CD4-positive, CD25-positive, alpha-beta regulatory T cell (primary cell): ENCODE results near the gene ZC2HC1B. TPM values are rescaled to one million over a fixed set of nuclear protein-coding genes. Genes with fewer than 3 reads are reported as not detected.

Source experiments
- ATAC-seq, 2 donors: fragments of 150-1000 bp; cut with Tn5 transposase; one replicate each; pipeline ENCODE4 v1.10.0; 2021; ENCODE audit warnings: low read depth in 2 of 2, moderate number of reproducible peaks in 2 of 2, moderate library complexity in 1 of 2
- DNase-seq, 3 donors: peaks; one replicate each; pipeline versions ENCODE4 v3.0.0 to v3.0.0-alpha.2; 2012 to 2022; ENCODE audit warnings: mixed read lengths in 1 of 3
- H3K27ac ChIP-seq: one replicate; pipeline ENCODE4 v1.7.0; 2013; ENCODE audit warnings: mild to moderate bottlenecking, low read length; ENCODE audit not compliant: insufficient read depth, poor library complexity, severe bottlenecking
- H3K27me3 ChIP-seq: one replicate; pipeline ENCODE4 v1.7.0; 2013; ENCODE audit warnings: low read length; ENCODE audit not compliant: control insufficient read depth, insufficient read depth
- H3K36me3 ChIP-seq: one replicate; pipeline ENCODE4 v1.7.0; 2013; ENCODE audit warnings: mild to moderate bottlenecking, low read length, moderate library complexity; ENCODE audit not compliant: control insufficient read depth, insufficient read depth
- H3K4me1 ChIP-seq: 2 replicates; pipeline ENCODE4 v1.7.0; 2013; ENCODE audit warnings: mild to moderate bottlenecking, low read length; ENCODE audit not compliant: insufficient read depth, control insufficient read depth, poor library complexity, severe bottlenecking
- H3K4me3 ChIP-seq: one replicate; pipeline ENCODE4 v1.7.0; 2013; ENCODE audit warnings: low read depth, mild to moderate bottlenecking, low read length, moderate library complexity
- H3K9me3 ChIP-seq, 2 experiments: 1 replicate in 1 of 2; 2 replicates in 1 of 2; pipeline ENCODE4 v1.7.0; 2013; ENCODE audit warnings: low read length in 2 of 2, mild to moderate bottlenecking in 1 of 2, moderate library complexity in 1 of 2; ENCODE audit not compliant: control insufficient read depth in 2 of 2
- H3K27ac Mint-ChIP-seq, 3 donors: one replicate each; pipeline ENCODE4 v1.8.0; 2020 to 2022; ENCODE audit warnings: mild to moderate bottlenecking in 3 of 3, mixed read lengths in 3 of 3, moderate library complexity in 2 of 3
- H3K27me3 Mint-ChIP-seq: one replicate; pipeline ENCODE4 v1.8.0; 2022; ENCODE audit warnings: mild to moderate bottlenecking, mixed read lengths
- H3K36me3 Mint-ChIP-seq: one replicate; pipeline ENCODE4 v1.8.0; 2020; ENCODE audit warnings: mixed read lengths
- H3K4me1 Mint-ChIP-seq, 4 donors: one replicate each; pipeline ENCODE4 v1.8.0; 2020 to 2022; ENCODE audit warnings: mixed read lengths in 4 of 4, mild to moderate bottlenecking in 1 of 4
- H3K4me3 Mint-ChIP-seq, 4 donors: one replicate each; pipeline ENCODE4 v1.8.0; 2020 to 2022; ENCODE audit warnings: mild to moderate bottlenecking in 4 of 4, mixed read lengths in 4 of 4, moderate library complexity in 3 of 4
- H3K9me3 Mint-ChIP-seq, 7 donors: one replicate each; pipeline ENCODE4 v1.8.0; 2020 to 2022; ENCODE audit warnings: mixed read lengths in 7 of 7, mild to moderate bottlenecking in 3 of 7, moderate library complexity in 2 of 7
- polyA plus RNA-seq, 4 donors: library from polyadenylated mRNA; unstranded; fragments of 300-500 nt; fragmentation: Illumina TruSeq; gene quantifications; one replicate each; pipeline ENCODE4 v1.2.3, GENCODE V29; 2021
- total RNA-seq: library from RNA; stranded (reverse); gene quantifications from one replicate; pipeline ENCODE4 v1.2.3, GENCODE V29; 2022

Gene ZC2HC1B
- total and polyA plus RNA-seq, 5 donors from 2014 or later, result not detected

DNA sequence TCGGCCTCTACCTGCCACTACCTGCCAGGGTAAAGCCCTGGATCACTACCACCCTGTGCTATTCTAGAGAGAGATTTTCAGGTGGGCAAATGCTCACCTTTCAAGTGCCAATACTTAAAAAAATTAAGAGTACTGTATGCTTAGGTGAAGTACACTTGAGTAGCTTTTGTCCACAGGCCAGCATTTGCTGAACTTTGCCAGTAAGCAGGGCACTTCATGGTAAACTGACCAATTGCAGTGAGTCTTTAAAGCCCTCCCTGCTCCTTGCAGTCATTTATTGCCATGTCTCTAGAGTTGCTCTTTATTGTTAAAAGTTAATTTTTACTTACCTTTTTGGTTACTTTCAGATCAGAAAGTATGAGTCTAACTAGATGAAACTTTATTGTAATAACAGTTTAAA, 85.3 kb downstream of the ZC2HC1B start:
- peaks cover 5% of the 10 kb centered on the region for H3K36me3 Mint-ChIP-seq
- H3K27ac ChIP-seq, result no peak overlapping the region

DNA sequence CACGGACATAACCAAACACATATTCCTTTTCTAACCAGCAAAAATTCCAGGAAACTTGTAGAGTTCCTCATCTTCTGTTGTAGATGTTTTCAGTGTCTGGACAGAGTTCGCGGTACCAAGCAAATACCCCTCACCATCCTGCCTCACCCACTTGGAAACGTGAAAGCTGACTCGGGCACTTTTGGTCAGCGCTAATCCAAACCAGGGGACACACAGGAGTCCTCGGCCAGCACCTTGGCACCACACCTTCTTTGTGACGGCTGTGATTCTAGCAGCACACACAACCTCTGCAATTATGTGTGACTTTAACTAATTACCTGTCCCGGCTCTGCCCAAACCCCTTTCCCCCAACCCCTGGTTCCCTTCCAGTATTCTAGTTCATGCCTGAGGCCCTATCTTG, 85.7 kb downstream of the ZC2HC1B start:
- Mint-ChIP-seq H3K27ac (no peak overlapping the region), H3K4me1 (no peaks in the 10 kb centered on the region), H3K9me3 (no peaks in the 10 kb centered on the region), H3K27me3 (no peaks in the 10 kb centered on the region), H3K4me3 (no peak overlapping the region), H3K36me3 (peaks cover 5% of the 10 kb centered on the region)
- ATAC-seq, result no peak
- Histone ChIP-seq H3K36me3 (no peaks in the 10 kb centered on the region), H3K4me3 (no peak overlapping the region), H3K27ac (no peak overlapping the region), H3K27me3 (no peaks in the 10 kb centered on the region), H3K9me3 (no peaks in the 10 kb centered on the region), H3K4me1 (no peaks in the 10 kb centered on the region)
- DNase-seq, result no peak

More for the DNA sequence above, 85.3 kb downstream of the ZC2HC1B start:
- Histone ChIP-seq H3K4me1 (no peaks in the 10 kb centered on the region), H3K36me3 (no peaks in the 10 kb centered on the region), H3K27me3 (no peaks in the 10 kb centered on the region), H3K4me3 (no peak overlapping the region), H3K9me3 (no peaks in the 10 kb centered on the region)
- Mint-ChIP-seq H3K27me3 (no peaks in the 10 kb centered on the region), H3K9me3 (no peaks in the 10 kb centered on the region), H3K4me3 (no peak overlapping the region), H3K4me1 (no peaks in the 10 kb centered on the region), H3K27ac (no peak overlapping the region)
- DNase-seq, result no peak
- no peak for ATAC-seq

DNA sequence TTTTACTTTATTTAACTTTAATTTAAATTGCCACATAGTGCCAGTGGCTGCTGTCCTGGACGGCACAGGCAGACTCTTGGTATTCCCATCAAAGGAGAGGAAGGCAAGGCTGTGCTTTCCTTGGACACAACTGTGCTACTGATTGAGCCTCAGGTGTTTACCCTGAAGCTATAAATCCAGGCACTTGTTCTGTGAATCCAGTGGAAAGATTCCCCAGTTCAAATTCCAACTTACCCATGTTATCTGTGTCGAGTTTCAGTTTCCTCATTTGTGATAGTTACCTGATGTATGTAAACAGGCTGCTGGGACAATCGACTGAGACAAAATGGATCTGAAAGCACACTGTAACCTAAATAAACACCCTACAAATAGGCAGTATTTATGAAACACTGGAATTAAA, 86.6 kb downstream of the ZC2HC1B start:
- no peaks in the 10 kb centered on the region for H3K9me3 Mint-ChIP-seq
- H3K36me3 ChIP-seq, result no peaks in the 10 kb centered on the region
- no peaks in the 10 kb centered on the region for H3K4me1 Mint-ChIP-seq
- no peak overlapping the region for H3K4me3 ChIP-seq
- H3K36me3 Mint-ChIP-seq, result peaks cover 5% of the 10 kb centered on the region
- no peak overlapping the region for H3K27ac ChIP-seq
- DNase-seq, result no peak
- H3K27me3 ChIP-seq, result no peaks in the 10 kb centered on the region
- no peaks in the 10 kb centered on the region for H3K4me1 ChIP-seq
- no peak overlapping the region for H3K27ac Mint-ChIP-seq
- no peak overlapping the region for H3K4me3 Mint-ChIP-seq
- H3K27me3 Mint-ChIP-seq, result no peaks in the 10 kb centered on the region
- no peaks in the 10 kb centered on the region for H3K9me3 ChIP-seq
- ATAC-seq, result no peak

DNA sequence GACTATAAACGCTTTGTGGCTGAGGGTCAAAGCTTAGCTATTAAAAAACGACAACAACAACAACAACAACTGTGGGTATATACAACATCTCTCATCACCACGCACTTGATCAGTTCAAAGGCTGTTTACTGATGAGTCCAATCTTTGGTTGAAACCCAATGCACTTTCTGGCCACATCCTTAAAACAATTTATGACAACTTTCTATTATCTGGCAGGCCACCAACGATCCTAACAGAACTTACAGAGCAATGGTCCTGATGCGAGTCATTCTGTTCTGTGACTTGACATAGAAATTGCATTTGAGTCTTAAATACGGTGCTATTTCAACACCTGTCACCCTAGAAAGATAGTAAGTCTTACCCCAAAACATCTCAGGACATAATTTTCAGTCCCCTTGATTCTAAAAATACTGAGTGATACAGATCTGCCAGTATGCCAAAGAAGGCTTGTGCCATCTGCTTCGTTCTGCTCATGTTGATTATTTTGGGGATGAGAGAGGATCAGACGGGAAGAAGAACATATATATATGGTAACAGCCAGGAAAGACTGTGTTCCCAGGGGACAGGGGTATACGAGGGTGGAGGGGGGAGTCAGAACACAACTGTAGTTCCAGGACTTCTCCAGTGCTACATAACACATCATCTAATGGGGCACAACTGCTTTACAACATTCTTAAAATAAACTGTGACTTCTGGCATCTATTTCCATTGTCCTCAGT, 87.9 kb downstream of the ZC2HC1B start:
- no peaks in the 10 kb centered on the region for H3K36me3 ChIP-seq
- DNase-seq, result no peak
- ATAC-seq, result no peak
- Mint-ChIP-seq H3K9me3 (no peaks in the 10 kb centered on the region), H3K36me3 (peaks cover 2% of the 10 kb centered on the region), H3K4me1 (no peaks in the 10 kb centered on the region), H3K4me3 (no peak overlapping the region), H3K27me3 (peaks cover 4% of the 10 kb centered on the region), H3K27ac (no peak overlapping the region)
- H3K27me3 ChIP-seq, result no peaks in the 10 kb centered on the region
- no peaks in the 10 kb centered on the region for H3K4me1 ChIP-seq
- no peak overlapping the region for H3K4me3 ChIP-seq
- H3K9me3 ChIP-seq, result no peaks in the 10 kb centered on the region
- H3K27ac ChIP-seq, result no peak overlapping the region

DNA sequence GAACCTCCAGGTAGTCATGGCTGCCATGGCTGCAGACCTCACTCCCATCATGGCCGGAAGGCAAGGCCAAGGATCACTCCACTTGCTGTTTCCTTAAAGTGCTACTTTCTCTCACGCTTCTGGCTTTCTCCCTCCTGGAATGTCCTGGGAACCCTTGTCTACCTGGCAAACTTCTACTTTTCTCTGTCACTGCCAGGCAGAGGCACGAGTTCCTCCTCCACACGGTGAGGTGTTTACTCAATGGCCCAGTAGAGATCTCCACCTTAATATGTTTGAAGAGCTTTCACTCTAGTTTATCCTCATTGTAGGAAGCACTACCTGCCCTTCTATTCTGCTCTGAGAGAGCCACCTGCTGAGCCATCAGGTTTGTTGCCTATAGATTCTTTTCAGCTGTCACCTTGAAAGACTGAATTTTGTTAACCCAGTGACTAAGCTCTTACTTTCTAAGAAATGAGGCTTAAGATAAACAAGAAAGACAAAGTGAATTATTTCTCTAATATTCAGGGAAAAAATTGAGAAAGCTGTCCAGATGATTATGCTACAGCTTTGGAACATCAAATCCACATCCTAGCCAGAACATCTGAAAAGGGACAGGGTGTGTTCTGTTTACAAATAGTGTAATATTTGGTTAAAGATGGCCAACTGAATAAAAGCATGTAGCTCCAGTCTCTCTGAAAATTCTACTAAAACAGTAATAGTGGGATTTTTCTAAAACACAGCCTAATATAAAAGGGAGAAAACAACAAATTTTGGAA, 88.8 kb downstream of the ZC2HC1B start:
- H3K4me1 ChIP-seq, result no peaks in the 10 kb centered on the region
- Mint-ChIP-seq H3K27ac (no peak overlapping the region), H3K4me3 (no peak overlapping the region), H3K4me1 (no peaks in the 10 kb centered on the region), H3K27me3 (peaks cover 4% of the 10 kb centered on the region), H3K9me3 (no peaks in the 10 kb centered on the region), H3K36me3 (no peaks in the 10 kb centered on the region)
- ATAC-seq, result no peak
- no peaks in the 10 kb centered on the region for H3K9me3 ChIP-seq
- no peak overlapping the region for H3K4me3 ChIP-seq
- H3K36me3 ChIP-seq, result no peaks in the 10 kb centered on the region
- no peak overlapping the region for H3K27ac ChIP-seq
- no peak for DNase-seq
- H3K27me3 ChIP-seq, result no peaks in the 10 kb centered on the region

DNA sequence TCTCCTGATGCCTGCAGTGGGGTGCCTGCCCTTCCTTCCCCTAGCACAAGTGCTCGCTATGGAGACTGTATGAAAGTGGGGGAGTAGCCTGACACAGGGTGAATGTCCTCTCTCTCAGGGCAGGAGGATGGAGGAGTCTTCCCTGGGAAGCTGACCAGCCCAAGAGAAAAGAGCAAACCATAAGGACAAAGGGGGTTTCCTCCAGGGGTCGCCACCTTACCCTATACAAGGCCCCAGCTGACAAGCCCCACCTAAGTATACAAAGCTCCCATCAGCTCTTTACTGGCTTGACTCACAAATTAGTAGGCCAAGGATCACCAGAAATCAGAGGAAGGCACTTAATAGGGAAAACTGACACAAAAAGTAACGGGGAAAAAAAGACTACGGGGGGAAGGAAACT, 89.6 kb downstream of the ZC2HC1B start:
- Histone ChIP-seq H3K27ac (no peak overlapping the region), H3K4me3 (no peak overlapping the region), H3K9me3 (no peaks in the 10 kb centered on the region), H3K27me3 (no peaks in the 10 kb centered on the region), H3K36me3 (no peaks in the 10 kb centered on the region), H3K4me1 (no peaks in the 10 kb centered on the region)
- ATAC-seq (no peak), DNase-seq (no peak)
- no peak overlapping the region for H3K27ac Mint-ChIP-seq
- H3K4me1 Mint-ChIP-seq, result no peaks in the 10 kb centered on the region
- H3K9me3 Mint-ChIP-seq, result no peaks in the 10 kb centered on the region
- peaks cover 4% of the 10 kb centered on the region for H3K27me3 Mint-ChIP-seq
- no peaks in the 10 kb centered on the region for H3K36me3 Mint-ChIP-seq
- no peak overlapping the region for H3K4me3 Mint-ChIP-seq

DNA sequence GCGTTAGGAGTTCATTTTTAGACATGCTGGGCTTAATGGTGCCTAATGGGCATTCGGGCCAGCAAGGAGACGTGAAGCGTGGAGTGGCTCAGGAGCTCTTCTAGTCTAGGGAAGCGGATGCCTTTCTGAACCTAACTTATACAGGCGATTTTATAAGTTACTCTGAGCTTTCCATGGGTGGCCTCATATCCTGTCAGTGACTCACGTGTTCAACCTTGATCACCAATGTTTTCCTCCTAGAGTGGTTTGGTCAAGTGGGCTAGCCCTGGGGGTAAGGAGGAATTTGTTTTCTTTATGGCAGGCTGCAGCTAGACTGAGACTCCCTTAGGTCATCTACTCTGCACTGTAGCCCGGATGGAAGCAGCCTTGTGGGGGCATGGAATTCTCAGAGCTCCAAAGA, 91.7 kb downstream of the ZC2HC1B start:
- DNase-seq (no peak), ATAC-seq (no peak)
- H3K4me1 Mint-ChIP-seq, result no peaks in the 10 kb centered on the region
- H3K4me3 Mint-ChIP-seq, result no peak overlapping the region
- no peaks in the 10 kb centered on the region for H3K27me3 ChIP-seq
- no peak overlapping the region for H3K27ac Mint-ChIP-seq
- H3K4me1 ChIP-seq, result no peaks in the 10 kb centered on the region
- H3K27ac ChIP-seq, result no peak overlapping the region
- no peaks in the 10 kb centered on the region for H3K36me3 ChIP-seq
- no peaks in the 10 kb centered on the region for H3K36me3 Mint-ChIP-seq
- H3K9me3 Mint-ChIP-seq, result no peaks in the 10 kb centered on the region
- peaks cover 4% of the 10 kb centered on the region for H3K27me3 Mint-ChIP-seq
- no peaks in the 10 kb centered on the region for H3K9me3 ChIP-seq
- H3K4me3 ChIP-seq, result no peak overlapping the region
